K562 (cell line): Measurements from ENCODE around the gene PSMC3IP. TPM values are rescaled to one million over a fixed set of nuclear protein-coding genes. Genes with fewer than 3 reads are reported as not detected.

Source experiments
- BRD9 ChIP-seq: fragments of 450-650 bp; IDR thresholded peaks from 2 replicates; pipeline ENCODE4 v1.6.1; 2018; ENCODE audit warnings: low read depth; ENCODE audit not compliant: partially characterized antibody
- CREB1 ChIP-seq, 2 experiments: sonication (generic) in 1 of 2; formaldehyde crosslinking in 1 of 2; IDR thresholded peaks; 2 replicates each; pipeline versions ENCODE4 v1.6.1 to v1.8.0; 2012 to 2022; ENCODE audit warnings: inconsistent platforms in 1 of 2, mild to moderate bottlenecking in 1 of 2, missing genetic modification reagents in 1 of 2, moderate library complexity in 1 of 2
- FOSL1 ChIP-seq: fragments of 200-800 bp; sonication (Bioruptor generic); conservative IDR thresholded peaks from 2 replicates; pipeline ENCODE4 v1.6.1; 2016; ENCODE audit warnings: missing genetic modification characterization, missing compliant biosample characterization
- GABPA ChIP-seq: fragments of 200-800 bp; sonication (Bioruptor generic); conservative IDR thresholded peaks from 2 replicates; pipeline ENCODE4 v1.6.1; 2016; ENCODE audit warnings: low read depth, missing genetic modification characterization, missing compliant biosample characterization
- NFIC ChIP-seq: fragments of 450-650 bp; IDR thresholded peaks from 2 replicates; pipeline ENCODE4 v1.6.1; 2017; ENCODE audit warnings: mild to moderate bottlenecking, inconsistent platforms
- NFYB ChIP-seq: IDR thresholded peaks from 2 replicates; pipeline ENCODE4 v1.6.1; 2011; ENCODE audit warnings: mild to moderate bottlenecking, moderate library complexity; ENCODE audit not compliant: insufficient read length; ENCODE audit errors: extremely low read depth
- PCBP1 ChIP-seq: fragments of 200-400 bp; formaldehyde crosslinking; IDR thresholded peaks from 2 replicates; pipeline ENCODE4 v1.6.1; 2018; ENCODE audit warnings: mild to moderate bottlenecking, low read depth, low read length; ENCODE audit not compliant: poor library complexity, severe bottlenecking
- REST ChIP-seq, 2 experiments: fragments of 450-650 bp; formaldehyde crosslinking in 1 of 2; IDR thresholded peaks; 2 replicates each; pipeline versions ENCODE4 v1.4.0 to v1.6.1; 2014 to 2020; ENCODE audit warnings: mild to moderate bottlenecking in 2 of 2, borderline replicate concordance in 1 of 2, low read depth in 1 of 2
- SMAD4 ChIP-seq: fragments of 250-450 bp; sonication (Bioruptor Pico); conservative IDR thresholded peaks from 2 replicates; pipeline ENCODE4 v1.8.0; 2021; ENCODE audit warnings: inconsistent platforms, mild to moderate bottlenecking, moderate library complexity
- SMARCA4 ChIP-seq: fragments of 450-650 bp; IDR thresholded peaks from 2 replicates; pipeline ENCODE4 v1.6.1; 2016
- SNIP1 ChIP-seq: fragments of 450-650 bp; IDR thresholded peaks from 2 replicates; pipeline ENCODE4 v1.7.1; 2017; ENCODE audit warnings: low read depth, mild to moderate bottlenecking
- SRSF1 ChIP-seq: fragments of 200-400 bp; formaldehyde crosslinking; IDR thresholded peaks from 2 replicates; pipeline ENCODE4 v1.6.1; 2017; ENCODE audit warnings: mild to moderate bottlenecking, low read depth, low read length, moderate library complexity
- ZBTB43 ChIP-seq: sonication (generic); formaldehyde crosslinking; IDR thresholded peaks from 2 replicates; pipeline ENCODE4 v1.8.0; 2023; ENCODE audit warnings: mild to moderate bottlenecking, missing genetic modification reagents
- ZNF124 ChIP-seq: sonication (generic); formaldehyde crosslinking; IDR thresholded peaks from 2 replicates; pipeline ENCODE4 v1.8.1; 2022; ENCODE audit warnings: missing genetic modification reagents
- ZNF134 ChIP-seq: fragments of 250-450 bp; sonication (Bioruptor Pico); conservative IDR thresholded peaks from 2 replicates; pipeline ENCODE4 v1.4.0; 2020
- ZNF253 ChIP-seq: fragments of 250-450 bp; sonication (Bioruptor Pico); conservative IDR thresholded peaks from 2 replicates; pipeline ENCODE4 v1.6.1; 2021; ENCODE audit warnings: mild to moderate bottlenecking
- ZNF316 ChIP-seq: fragments of 450-650 bp; IDR thresholded peaks from 2 replicates; pipeline ENCODE4 v1.6.1; 2016
- polyA plus RNA-seq, 8 experiments: library from polyadenylated mRNA; depleted of rRNA in 4 of 8; stranded (reverse) in 5 of 8; unstranded in 3 of 8; fragments of >200 nt; fragmentation: Nextera tagmentation in 2 of 8; fragmentation: Illumina TruSeq in 1 of 8; extraction: Ambion mirVana in 2 of 8; extraction: Trizol in 1 of 8; gene quantifications; 2 replicates each; pipeline versions ENCODE4 v1.2.1 to v1.2.3, GENCODE V29; 2011 to 2014; ENCODE audit warnings: inconsistent platforms in 1 of 8, missing spikeins in 1 of 8
- total RNA-seq, 7 experiments: library from RNA; depleted of rRNA in 6 of 7; stranded (reverse); fragments of >200 nt in 6 of 7; fragmentation: Illumina TruSeq in 2 of 7; extraction: Trizol in 2 of 7; gene quantifications; 2 replicates each; pipeline versions ENCODE4 v1.2.1 to v1.2.3, GENCODE V29; 2011 to 2021; ENCODE audit warnings: low replicate concordance in 1 of 7

PSMC3IP gene
- total and polyA plus RNA-seq, 9 of the 15 experiments (the other 6 are each of a cell fraction or from before 2014, with no cell fraction given): 13.8 to 65.6 (median 32.8) TPM

GRCh38 chr17:42623732-42624596 lies 46.4 kb upstream of the PSMC3IP start (continued):
- no peak for TF ChIP-seq GABPA (tag)
- peak; percentile 65 for TF ChIP-seq BRD9
- TF ChIP-seq FOSL1: peak; percentile 95
- TF ChIP-seq ZBTB43 (CRISPR knock-in tag): no peak
- no peak for TF ChIP-seq SRSF1
- peak; percentile 63 for TF ChIP-seq REST (IDR thresholded peaks at IDR 0.05; ENCODE audit: borderline replicate concordance)
- no peak for TF ChIP-seq REST (CRISPR knock-in tag; IDR thresholded peaks at IDR 0.05; ENCODE audit: low read depth)
- no peak for TF ChIP-seq PCBP1
- peak; percentile 53; the same call in 1 of the 2 replicates for TF ChIP-seq ZNF134
- TF ChIP-seq SMARCA4: peak; percentile 96
- peak; percentile 39; the same call in 1 of the 2 replicates for TF ChIP-seq CREB1 (IDR thresholded peaks at IDR 0.05)
- no peak for TF ChIP-seq CREB1 (CRISPR knock-in tag; IDR thresholded peaks at IDR 0.05)
- peak; percentile 63; the same call in 1 of the 2 replicates for TF ChIP-seq SMAD4 (CRISPR knock-in tag)
- TF ChIP-seq ZNF124 (CRISPR knock-in tag): no peak
- no peak for TF ChIP-seq SNIP1
- TF ChIP-seq NFYB: no peak
- peak; percentile 58 for TF ChIP-seq ZNF316
- TF ChIP-seq ZNF253 (CRISPR knock-in tag): no peak
- peak; percentile 76 for TF ChIP-seq NFIC
